Measurements from ENCODE around the gene FAM3B.

The FAM3B gene

DNA sequence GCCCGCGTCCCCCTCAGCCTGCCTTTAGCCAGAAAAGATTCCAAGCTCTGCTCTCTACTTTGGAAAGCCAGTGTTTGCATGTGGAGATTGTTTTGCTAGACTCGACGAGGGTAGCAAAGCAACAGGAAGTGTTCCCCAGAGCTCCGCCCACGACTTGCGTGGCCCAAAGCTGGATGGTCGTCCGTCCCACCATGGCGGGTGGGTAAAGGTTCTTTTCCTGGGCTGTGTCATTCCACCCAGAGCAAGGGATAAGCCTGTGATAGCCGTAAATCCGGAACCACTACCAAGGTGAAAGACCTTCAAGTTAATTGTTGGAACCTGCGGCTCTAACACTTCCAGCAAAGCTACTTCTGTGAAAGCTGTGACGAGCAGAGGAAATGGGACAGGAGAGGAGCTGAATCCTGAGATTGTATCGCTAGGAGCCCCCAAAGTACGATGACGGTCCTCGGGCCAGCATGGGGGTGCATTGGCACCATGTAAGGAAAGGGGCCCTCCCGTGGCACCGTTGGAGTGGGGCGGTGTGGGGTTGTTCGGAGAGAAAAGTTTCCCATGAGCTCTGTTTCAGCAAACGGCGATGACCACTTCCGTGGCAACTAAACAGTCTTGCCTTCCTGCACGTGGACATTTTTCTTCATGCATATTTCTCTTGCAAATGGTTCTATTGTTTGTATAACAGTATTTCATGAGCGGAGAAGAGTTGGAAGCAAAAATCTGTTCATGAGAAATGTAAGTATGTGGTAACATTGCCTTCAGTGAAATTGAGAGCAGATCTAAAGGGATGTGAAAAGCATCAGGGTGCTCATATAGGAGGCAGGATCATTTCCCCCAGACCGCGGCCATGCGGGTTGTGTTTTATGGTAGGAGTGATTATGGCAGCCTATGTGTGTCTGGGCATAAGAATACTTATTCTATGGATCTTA is 53.6 kb downstream of the FAM3B start:
- peak; percentile 39 for DNase-seq

- DNase-seq: no peak
These were observed 54.5 kb downstream of the FAM3B start for GRCh38 chr21:41370840-41371684.

DNA sequence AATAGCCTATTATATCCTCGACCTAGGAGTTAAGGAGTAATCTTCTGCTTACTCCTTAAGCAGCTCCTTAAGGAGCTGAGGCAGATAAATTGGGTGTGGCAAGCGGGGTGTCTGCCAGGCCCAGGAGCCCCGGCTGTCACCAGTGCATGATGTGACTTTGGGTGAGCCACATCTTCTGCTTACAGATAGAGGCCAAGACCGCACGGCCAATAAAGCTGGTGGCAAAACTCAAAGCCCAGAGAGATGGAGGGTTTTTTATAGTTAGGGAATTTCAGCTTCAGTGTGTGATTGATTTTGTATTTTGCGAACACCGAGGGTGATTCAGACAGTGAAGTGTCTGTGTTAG is 55.1 kb downstream of the FAM3B start:
- DNase-seq: no peak

DNA sequence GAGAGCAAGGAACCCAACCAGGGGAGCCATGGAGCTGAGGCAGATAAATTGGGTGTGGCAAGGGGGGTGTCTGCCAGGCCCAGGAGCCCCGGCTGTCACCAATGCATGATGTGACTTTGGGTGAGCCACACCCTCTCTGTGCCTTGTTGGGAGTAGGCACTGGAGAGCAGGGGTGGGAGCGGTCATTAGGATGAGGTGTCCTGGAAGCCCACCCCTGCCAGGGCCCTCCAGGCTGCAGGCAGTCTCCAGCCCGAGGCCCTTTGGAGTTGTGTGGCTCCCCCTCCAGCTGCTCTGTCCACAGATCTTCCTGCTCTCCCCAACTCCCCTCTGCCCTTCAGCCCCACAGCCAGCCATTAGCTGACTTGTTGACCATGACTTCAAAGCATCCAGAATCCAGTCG is 56.7 kb downstream of the FAM3B start:
- DNase-seq: no peak

GRCh38 chr21:41373763-41374162 is 57.2 kb downstream of the FAM3B start:
- DNase-seq: no peak

DNA sequence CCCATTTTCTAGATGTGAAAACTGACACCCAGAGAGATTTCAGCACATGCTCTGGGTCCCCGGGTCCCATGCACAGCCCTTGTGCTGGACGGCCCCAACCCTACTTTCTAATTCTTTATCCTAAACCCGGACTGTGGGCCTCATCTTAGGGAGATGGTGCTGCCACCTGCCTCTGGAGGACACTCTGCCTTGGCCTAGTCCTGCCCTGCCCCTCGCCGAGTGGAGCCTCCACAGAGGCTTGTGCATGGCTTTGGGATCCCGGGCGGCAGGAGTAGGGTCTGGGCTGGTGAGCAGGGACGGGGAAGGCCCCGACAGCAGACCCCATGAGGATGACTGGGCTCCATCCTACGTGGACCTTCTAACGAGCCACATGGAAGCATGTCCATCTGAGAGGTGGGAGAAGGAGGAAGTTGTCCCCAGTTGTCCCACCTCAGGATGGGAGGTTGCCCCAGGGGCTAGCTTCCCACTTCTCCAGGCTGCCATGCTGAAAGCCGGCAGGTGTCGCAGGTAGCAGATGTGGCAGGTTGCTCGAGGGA is 57.6 kb downstream of the FAM3B start:
- DNase-seq: no peak

DNA sequence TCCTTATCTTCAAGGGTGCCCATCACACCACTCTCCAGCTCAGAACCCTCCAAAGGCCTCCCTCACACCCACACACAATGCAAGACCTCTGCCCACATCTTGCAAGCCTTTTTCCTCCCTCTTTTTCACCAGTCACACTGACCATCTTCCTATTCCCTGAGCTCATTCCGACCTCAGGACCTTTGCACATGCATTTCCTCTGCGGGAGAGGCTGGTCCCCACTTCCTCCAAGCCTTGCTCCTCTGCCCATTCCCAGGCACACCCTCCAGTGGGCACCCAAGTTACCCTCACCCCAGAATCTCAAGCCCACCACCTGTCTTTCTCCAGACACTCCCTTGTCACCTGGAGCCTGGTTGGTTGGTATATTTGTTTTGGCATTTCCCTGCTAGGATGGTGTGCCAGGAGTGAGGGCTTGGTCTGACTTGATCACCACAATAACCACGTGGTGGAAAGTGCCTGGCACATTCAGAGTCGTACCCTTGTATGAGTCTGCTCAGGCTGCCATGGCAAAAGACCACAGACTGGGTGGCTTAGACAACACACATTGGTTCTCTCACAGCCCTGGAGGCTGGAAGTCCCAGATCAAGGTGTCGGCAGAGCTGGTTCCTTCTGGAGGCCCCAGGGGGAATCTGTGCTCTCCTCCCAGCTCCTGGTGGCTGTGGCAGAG is 58.4 kb downstream of the FAM3B start:
- DNase-seq: no peak

- no peak for DNase-seq
These were observed 59.3 kb downstream of the FAM3B start for GRCh38 chr21:41375875-41376274.

- DNase-seq: no peak
These were observed 61.1 kb downstream of the FAM3B start for GRCh38 chr21:41377715-41378114.

DNA sequence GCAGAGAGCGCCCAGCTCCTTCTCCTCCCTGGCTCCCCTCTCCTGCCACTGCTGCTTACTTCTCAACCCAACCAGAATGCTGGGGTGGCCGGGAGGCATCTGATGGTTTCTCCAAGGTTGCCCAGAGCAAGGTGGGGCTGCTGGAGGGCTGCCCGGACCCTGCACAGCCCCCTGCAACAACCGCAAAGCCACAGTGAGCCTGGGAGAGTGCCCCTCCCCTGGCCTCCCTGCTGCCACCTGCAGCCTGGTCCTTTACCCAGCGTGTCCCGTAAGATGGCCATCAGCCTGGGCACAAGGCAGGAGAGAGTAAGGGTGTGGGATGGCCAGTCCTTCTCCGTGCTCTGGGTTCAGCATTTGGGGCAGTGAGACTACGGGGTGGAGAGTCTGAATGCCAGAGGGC is 62.2 kb downstream of the FAM3B start:
- no peak for DNase-seq

DNA sequence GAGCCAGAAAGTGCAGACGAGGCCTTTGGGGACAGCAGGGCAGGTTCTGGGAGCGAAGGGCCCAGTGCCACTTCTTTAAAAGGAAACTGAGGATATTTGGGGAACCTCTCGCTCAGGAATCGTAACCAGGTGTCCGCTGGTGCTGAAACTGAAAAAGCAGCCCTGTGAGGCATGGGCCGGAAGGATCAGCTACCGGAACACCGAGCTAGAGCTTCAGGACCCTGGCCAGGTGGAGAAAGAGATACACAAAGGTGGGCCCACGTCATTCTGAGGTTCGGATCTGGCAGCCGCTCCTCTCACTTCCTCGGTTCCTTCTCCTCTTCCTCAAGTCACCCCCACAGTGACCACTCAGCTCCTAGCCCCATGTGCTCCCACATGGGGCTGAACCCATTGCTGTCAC is 63.3 kb downstream of the FAM3B start:
- DNase-seq: no peak

GRCh38 chr21:41381731-41382130 is 65.1 kb downstream of the FAM3B start:
- DNase-seq: no peak

GRCh38 chr21:41387042-41387819 is 70.6 kb downstream of the FAM3B start:
- DNase-seq: no peak

DNA sequence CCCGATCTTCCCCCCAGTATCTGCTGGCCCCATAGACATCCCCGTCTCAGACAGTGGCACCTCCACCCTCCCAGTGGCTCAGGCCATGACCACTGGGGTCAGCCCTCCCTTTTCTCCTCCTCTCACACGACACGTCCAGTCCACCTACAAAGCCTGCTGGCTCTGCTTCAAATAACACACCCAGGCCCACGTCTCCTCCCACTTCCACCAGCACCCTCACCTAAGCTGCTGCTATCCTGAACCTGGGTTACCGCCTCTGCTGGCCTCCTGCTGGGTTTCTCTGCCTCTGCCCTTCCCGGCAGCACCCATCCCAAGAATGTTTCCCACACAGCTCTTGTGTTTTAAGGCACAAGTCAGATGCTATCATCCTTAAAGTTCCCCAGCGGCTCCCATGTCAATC is 71.2 kb downstream of the FAM3B start:
- DNase-seq: no peak

GRCh38 chr21:41388259-41388658 is 71.7 kb downstream of the FAM3B start:
- no peak for DNase-seq

DNA sequence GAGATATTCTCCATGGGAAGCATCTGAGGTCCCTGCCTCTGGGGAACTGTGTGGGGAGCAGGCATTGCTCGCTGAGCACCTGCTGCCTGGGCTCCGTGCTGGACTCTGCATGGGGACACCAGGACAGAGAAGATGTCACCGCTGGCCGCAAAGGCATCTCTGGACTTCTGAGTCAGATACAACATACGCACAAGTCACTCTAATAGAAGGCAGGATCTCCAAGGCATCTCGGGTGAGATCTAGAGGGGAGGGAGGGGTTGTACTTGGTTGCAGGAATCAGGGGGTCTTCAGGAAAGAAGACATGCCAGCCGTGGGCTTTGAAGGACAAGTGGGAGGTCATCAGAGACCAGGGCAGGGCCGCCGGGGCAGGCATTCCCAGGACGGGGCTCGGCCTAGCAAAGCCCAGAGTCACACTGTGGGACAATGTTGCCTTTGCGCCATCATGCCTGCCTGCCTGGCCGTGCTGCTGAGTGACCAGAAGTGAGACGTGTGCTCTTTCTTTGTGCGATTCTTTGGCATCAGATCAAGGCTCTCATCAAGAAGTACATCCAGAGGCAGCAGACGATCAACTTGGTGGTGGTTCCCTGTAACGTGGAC is 73.5 kb downstream of the FAM3B start:
- DNase-seq: no peak

- no peak for DNase-seq
These were observed 77.4 kb downstream of the FAM3B start for GRCh38 chr21:41393876-41394465.

DNA sequence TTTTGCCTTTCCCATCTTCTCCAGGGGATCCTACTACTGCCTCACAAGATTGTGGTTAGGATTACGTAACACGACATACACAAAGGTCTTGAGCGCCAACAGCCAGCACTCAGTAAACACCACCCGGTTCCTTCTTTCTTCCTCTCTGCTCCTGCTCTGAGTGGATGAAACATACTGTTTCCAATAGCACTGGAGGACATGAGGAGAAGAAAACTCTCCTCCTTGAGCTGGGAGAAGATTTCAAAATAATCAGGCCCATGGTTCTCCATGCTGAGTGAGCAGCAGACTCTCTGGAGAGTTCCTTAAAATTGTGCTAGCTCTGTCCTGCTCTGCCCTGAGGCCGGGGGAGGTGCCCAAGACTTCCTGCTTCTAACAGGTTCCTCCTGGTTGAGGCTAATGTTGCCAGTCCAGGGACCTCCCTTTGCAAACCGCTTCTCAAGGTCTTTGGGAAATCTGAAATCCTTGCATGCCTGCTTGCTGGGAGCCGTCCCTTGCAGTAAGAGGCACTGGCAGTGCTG is 80.0 kb downstream of the FAM3B start:
- no peak for DNase-seq

DNA sequence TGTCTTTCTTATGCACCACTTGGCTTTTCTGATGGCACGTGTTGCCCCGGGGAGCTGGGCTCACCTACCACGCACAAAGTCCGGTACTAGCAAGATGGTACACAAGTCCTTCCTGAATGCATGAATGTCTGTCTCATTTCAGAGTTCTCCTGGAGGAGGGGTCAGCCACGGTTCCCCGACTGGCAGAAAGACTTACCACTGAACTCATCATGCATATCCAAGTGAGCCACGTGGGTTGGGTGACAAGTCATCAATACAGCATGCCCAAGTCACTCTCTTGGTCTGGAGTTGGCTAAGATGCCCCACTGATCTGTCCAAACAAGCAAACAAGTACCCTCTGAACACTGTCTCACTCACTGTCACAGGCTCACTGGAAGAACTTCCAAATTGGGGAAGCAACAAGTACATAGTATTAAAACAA is 80.9 kb downstream of the FAM3B start:
- no peak for DNase-seq

- DNase-seq: no peak
These were observed 81.7 kb downstream of the FAM3B start for GRCh38 chr21:41398251-41398650.

GRCh38 chr21:41398831-41399230 is 82.2 kb downstream of the FAM3B start:
- no peak for DNase-seq
